Esophagus (tissue), 2 donors: ENCODE data around the gene ZFPL1. TPM values are rescaled to one million over a fixed set of nuclear protein-coding genes. Genes with fewer than 3 reads are reported as not detected.

Source experiments
- H3K27ac ChIP-seq, 2 donors: one replicate each; pipeline ENCODE4 v1.5.1; 2013; ENCODE audit warnings: low read depth in 2 of 2, mild to moderate bottlenecking in 2 of 2, inconsistent platforms in 1 of 2, low read length in 1 of 2, moderate library complexity in 1 of 2
- H3K27me3 ChIP-seq, 2 donors: one replicate each; pipeline ENCODE4 v1.6.1; 2013; ENCODE audit warnings: low read length in 2 of 2, control low read depth in 1 of 2, mild to moderate bottlenecking in 1 of 2; ENCODE audit not compliant: insufficient read depth in 2 of 2, control insufficient read depth in 1 of 2
- H3K36me3 ChIP-seq, 2 donors: one replicate each; pipeline ENCODE4 v1.6.1; 2013; ENCODE audit warnings: low read length in 1 of 2; ENCODE audit not compliant: control insufficient read depth in 2 of 2, insufficient read depth in 2 of 2
- H3K4me1 ChIP-seq, 2 donors: one replicate each; pipeline ENCODE4 v1.6.1; 2013; ENCODE audit warnings: low read length in 1 of 2; ENCODE audit not compliant: control insufficient read depth in 2 of 2, insufficient read depth in 2 of 2
- H3K4me3 ChIP-seq, 2 donors: one replicate each; pipeline ENCODE4 v1.5.1; 2013; ENCODE audit warnings: low read length in 2 of 2, mild to moderate bottlenecking in 2 of 2, low read depth in 1 of 2, moderate library complexity in 1 of 2
- H3K9me3 ChIP-seq, 2 donors: one replicate each; pipeline ENCODE4 v1.6.1; 2013; ENCODE audit warnings: mild to moderate bottlenecking in 2 of 2, low read depth in 1 of 2, low read length in 1 of 2, moderate library complexity in 1 of 2; ENCODE audit not compliant: control insufficient read depth in 2 of 2, insufficient read depth in 1 of 2
- WGBS, 2 donors: extraction: QIAGEN DNeasy Blood & Tissue Kit; methylation state at CpG; one replicate each; pipeline ENCODE4 v1.1.7; 2013; 5-methylcytosine and 5-hydroxymethylcytosine counted together
- polyA plus RNA-seq, 2 donors: library from polyadenylated mRNA; stranded (reverse); fragments of 200-250 nt; gene quantifications; one replicate each; pipeline ENCODE4 v1.2.3, GENCODE V29; 2013
- donor health status: healthy with polysubstance abuse.
- donor health status: Bipolar disorder and iron deficiency.

Gene ZFPL1
- polyA plus RNA-seq, 2 donors = 30.6 to 30.9 TPM

GRCh38 chr11:65126624-65127274, 42.7 kb downstream of the ZFPL1 start:
- Histone ChIP-seq H3K27ac (no peak overlapping the region), H3K4me3 (no peak overlapping the region), H3K27me3 (no peaks in the 10 kb centered on the region), H3K4me1 (peaks cover 0 to 4% of the 10 kb centered on the region in 2 donors), H3K9me3 (no peaks in the 10 kb centered on the region), H3K36me3 (peaks cover 38 to 52% of the 10 kb centered on the region in 2 donors)
- WGBS, 2 donors = 69 to 70% methylated on average over 6 of the region's 6 CpGs

- H3K9me3 ChIP-seq = no peaks in the 10 kb centered on the region
- H3K27ac ChIP-seq = no peak overlapping the region
- H3K36me3 ChIP-seq = peaks cover 38 to 61% of the 10 kb centered on the region in 2 donors
- 73 to 79% methylated on average over 12 of the region's 12 CpGs for WGBS, 2 donors
- H3K4me1 ChIP-seq = peaks cover 0 to 6% of the 10 kb centered on the region in 2 donors
- no peaks in the 10 kb centered on the region for H3K27me3 ChIP-seq
- no peak overlapping the region for H3K4me3 ChIP-seq
These were observed 43.6 kb downstream of the ZFPL1 start for GRCh38 chr11:65127473-65128181.

GRCh38 chr11:65128182-65129145, 44.4 kb downstream of the ZFPL1 start:
- Histone ChIP-seq H3K36me3 (peaks cover 38 to 64% of the 10 kb centered on the region in 2 donors), H3K4me3 (no peak overlapping the region), H3K27me3 (no peaks in the 10 kb centered on the region), H3K27ac (no peak overlapping the region), H3K9me3 (no peaks in the 10 kb centered on the region), H3K4me1 (peaks cover 0 to 13% of the 10 kb centered on the region in 2 donors)
- WGBS, 2 donors = 84% methylated on average over 15 of the region's 15 CpGs

GRCh38 chr11:65129649-65130441, 45.8 kb downstream of the ZFPL1 start:
- no peak overlapping the region for H3K27ac ChIP-seq

GRCh38 chr11:65130631-65131416, 46.8 kb downstream of the ZFPL1 start:
- Histone ChIP-seq H3K9me3 (no peaks in the 10 kb centered on the region), H3K27me3 (no peaks in the 10 kb centered on the region), H3K36me3 (peaks cover 29 to 53% of the 10 kb centered on the region in 2 donors), H3K4me3 (no peak overlapping the region), H3K4me1 (peaks cover 0 to 17% of the 10 kb centered on the region in 2 donors), H3K27ac (no peak overlapping the region)
- WGBS, 2 donors = 81 to 85% methylated on average over 19 of the region's 19 CpGs

More at GRCh38 chr11:65129649-65130441, 45.8 kb downstream of the ZFPL1 start:
- no peak overlapping the region for H3K4me3 ChIP-seq
- H3K9me3 ChIP-seq = no peaks in the 10 kb centered on the region
- no peaks in the 10 kb centered on the region for H3K27me3 ChIP-seq
- peaks cover 38 to 61% of the 10 kb centered on the region in 2 donors for H3K36me3 ChIP-seq
- peaks cover 0 to 13% of the 10 kb centered on the region in 2 donors for H3K4me1 ChIP-seq
- 87 to 94% methylated on average over 13 of the region's 13 CpGs for WGBS, 2 donors

- Histone ChIP-seq H3K27ac (no peak overlapping the region), H3K4me3 (no peak overlapping the region), H3K27me3 (no peaks in the 10 kb centered on the region), H3K9me3 (no peaks in the 10 kb centered on the region), H3K36me3 (peaks cover 27 to 52% of the 10 kb centered on the region in 2 donors), H3K4me1 (peaks cover 0 to 20% of the 10 kb centered on the region in 2 donors)
- 72 to 76% methylated on average over 3 of the region's 3 CpGs for WGBS, 2 donors
These were observed 47.4 kb downstream of the ZFPL1 start for GRCh38 chr11:65131417-65131776.

- Histone ChIP-seq H3K4me1 (peaks cover 0 to 17% of the 10 kb centered on the region in 2 donors), H3K36me3 (peaks cover 27 to 48% of the 10 kb centered on the region in 2 donors), H3K9me3 (no peaks in the 10 kb centered on the region), H3K27me3 (no peaks in the 10 kb centered on the region), H3K4me3 (no peak overlapping the region), H3K27ac (peak overlapping the region in 1 of 2 donors; percentile 22)
- 71 to 81% methylated on average over 6 of the region's 6 CpGs for WGBS, 2 donors
These were observed 47.8 kb downstream of the ZFPL1 start for GRCh38 chr11:65131895-65132237.

- Histone ChIP-seq H3K36me3 (peaks cover 27 to 46% of the 10 kb centered on the region in 2 donors), H3K27ac (peak overlapping the region in 1 of 2 donors; percentile 22), H3K4me1 (peaks cover 0 to 17% of the 10 kb centered on the region in 2 donors), H3K9me3 (no peaks in the 10 kb centered on the region), H3K27me3 (no peaks in the 10 kb centered on the region), H3K4me3 (no peak overlapping the region)
- 65 to 71% methylated on average over 10 of the region's 10 CpGs for WGBS, 2 donors
These were observed 48.4 kb downstream of the ZFPL1 start for GRCh38 chr11:65132238-65132987.
